ENCODE results near the gene KCTD15.

KCTD15 gene

GRCh38 chr19:33845498-33845897 is 48.8 kb downstream of the KCTD15 start:
- no peak for DNase-seq (ENCODE audit: low read depth in 4 of 4, low spot score in 1 of 4)

GRCh38 chr19:33849551-33850147 is 53.0 kb downstream of the KCTD15 start:
- DNase-seq (ENCODE audit: low read depth in 4 of 4, low spot score in 1 of 4) = no peak

DNA sequence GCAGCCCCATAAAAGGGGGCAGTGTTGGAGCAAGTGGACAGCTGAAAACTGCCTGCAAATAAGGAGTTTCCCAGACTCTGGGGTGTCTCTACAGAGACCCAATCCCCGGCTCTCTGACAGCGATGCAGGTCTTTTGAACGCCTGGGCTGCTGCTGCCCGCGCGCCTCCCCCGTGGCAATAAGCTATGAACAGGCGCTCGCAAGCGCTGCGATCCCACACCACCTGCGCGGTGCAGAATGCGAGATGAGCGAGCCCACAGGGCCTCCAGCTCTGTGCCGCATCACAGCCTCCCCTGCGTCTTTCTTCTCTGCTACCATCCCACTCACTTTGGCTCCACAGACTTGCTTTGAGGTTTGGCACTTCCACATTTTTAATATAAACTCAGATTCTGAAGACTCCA is 62.3 kb downstream of the KCTD15 start:
- DNase-seq (ENCODE audit: low read depth in 4 of 4, low spot score in 1 of 4) = no peak

DNA sequence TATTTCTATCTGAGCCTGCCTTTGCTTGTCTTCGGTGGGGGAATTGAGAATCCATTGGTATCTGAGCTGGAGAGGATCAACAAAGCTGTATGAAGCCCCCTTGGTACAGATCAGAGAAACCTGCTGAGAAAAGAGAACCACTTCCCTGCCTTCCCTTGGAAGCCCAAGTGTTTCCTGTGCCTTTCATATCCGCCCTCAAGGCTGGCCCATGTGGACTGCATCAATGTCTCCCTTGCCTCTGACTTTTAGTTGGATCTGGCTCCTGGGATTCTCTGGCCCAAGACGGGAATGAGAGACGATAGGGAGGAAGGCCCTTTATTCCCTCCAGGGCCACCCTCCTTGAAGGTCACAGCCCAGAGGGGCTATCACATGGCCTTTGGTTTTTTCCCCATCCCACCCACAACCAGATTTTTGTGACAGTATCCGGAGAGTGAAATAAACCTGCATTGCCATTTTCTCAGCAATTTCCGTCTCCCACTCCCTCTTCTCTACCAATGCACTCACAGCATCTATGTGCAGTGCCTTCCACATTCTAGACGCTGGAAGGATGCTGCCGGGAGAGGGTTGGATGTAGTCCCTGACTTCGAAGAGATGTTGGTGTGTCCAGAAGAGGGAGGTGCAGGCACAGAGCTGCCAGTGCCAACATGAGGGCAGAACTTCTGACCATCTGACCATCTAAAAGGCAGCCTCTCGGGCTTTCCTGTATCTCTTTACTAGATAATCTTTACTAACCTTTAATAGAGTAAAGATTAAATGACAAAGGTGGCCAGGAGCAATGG is 63.8 kb downstream of the KCTD15 start:
- no peak for DNase-seq (ENCODE audit: low read depth in 4 of 4, low spot score in 1 of 4)

- DNase-seq (ENCODE audit: low read depth in 4 of 4, low spot score in 1 of 4) = no peak
These were observed 65.3 kb downstream of the KCTD15 start for GRCh38 chr19:33861950-33862349.

- no peak for DNase-seq (ENCODE audit: low read depth in 4 of 4, low spot score in 1 of 4)
These were observed 66.3 kb downstream of the KCTD15 start for GRCh38 chr19:33862981-33863380.

DNA sequence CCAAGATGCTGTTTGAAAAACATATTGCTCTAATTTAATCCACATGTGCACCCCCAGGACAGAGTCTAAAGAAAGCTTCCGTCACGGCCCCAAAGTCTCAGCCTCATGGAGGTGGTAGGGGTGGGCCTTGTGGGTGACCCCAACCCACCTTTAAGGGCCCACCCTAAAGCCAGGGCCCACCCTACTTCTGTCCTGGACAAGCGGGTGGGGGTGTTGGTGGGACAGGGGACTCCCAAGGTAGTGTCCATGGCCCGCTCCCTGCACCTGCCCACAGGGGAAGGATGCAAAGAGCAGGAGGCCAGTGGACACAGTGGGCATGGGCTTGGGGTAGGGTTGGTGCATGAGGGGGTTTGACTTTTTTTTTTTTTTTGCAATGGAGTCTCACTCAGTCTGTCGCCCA is 66.8 kb downstream of the KCTD15 start:
- DNase-seq (ENCODE audit: low read depth in 4 of 4, low spot score in 1 of 4) = no peak

DNA sequence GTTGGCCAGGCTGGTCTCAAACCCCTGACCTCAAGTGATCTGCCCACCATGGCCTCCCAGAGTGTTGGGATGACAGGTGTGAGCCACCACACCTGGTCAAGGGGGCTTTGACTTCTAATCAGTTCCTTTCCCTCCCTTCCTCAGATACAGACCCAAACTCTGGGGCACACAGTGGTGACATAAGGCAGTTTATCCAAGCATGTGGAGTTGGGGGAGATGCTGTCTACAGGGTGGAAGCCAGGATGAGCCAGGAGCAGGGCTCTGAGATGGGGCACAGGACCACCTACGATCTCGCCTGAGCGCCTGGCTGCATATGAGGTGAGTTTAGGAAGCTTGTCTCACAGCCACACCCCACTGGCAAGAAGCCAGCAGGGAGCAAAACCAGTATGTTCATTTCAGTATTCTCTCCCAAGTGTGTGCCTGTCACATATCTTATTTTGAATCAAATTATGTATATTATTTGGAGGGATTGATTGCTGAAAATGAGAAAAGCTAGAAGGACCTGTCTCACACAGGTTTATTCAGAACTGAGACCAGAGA is 67.7 kb downstream of the KCTD15 start:
- DNase-seq (ENCODE audit: low read depth in 4 of 4, low spot score in 1 of 4) = no peak

- DNase-seq (ENCODE audit: low read depth in 4 of 4, low spot score in 1 of 4) = no peak
These were observed 68.6 kb downstream of the KCTD15 start for GRCh38 chr19:33865306-33865705.

All from stimulated activated CD4-positive, alpha-beta T cell treated with anti-CD3 and anti-CD28 coated beads, Interleukin-1b, Interleukin-23, amount 100 ng/mL, for 24 hours (primary cell).